Measurements from ENCODE around the gene MACROD2.

MACROD2 gene

DNA sequence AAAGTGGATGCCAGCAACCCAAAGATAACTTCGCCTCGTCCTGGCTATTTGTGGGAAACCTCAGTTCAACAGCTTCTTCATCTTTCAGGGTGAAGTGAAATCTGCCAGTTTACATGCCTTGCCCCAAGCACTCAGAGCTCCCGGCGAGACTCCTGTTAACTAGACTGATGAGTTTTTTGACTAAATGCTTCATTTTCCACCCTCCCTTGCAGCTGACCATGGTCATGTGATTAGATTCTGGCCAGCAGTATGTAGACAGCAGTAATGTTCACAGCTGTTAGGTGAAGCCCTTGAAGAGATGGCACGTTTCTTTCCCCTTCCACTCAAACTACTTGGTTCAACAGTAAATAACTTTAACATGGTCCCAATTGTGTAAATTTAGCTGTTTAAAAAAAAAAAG lies 1060.9 kb downstream of the MACROD2 start:
- DNase-seq (ENCODE audit: extremely low read depth, insufficient read length), result no peak
- no peaks in the 10 kb centered on the region for H3K36me3 ChIP-seq (ENCODE audit: control insufficient read depth, insufficient read depth, low read length)
- no peaks in the 10 kb centered on the region for H3K27me3 ChIP-seq (replicated peaks; ENCODE audit: control insufficient read depth, insufficient read depth, low read length)
- TF ChIP-seq, protein P1, sequence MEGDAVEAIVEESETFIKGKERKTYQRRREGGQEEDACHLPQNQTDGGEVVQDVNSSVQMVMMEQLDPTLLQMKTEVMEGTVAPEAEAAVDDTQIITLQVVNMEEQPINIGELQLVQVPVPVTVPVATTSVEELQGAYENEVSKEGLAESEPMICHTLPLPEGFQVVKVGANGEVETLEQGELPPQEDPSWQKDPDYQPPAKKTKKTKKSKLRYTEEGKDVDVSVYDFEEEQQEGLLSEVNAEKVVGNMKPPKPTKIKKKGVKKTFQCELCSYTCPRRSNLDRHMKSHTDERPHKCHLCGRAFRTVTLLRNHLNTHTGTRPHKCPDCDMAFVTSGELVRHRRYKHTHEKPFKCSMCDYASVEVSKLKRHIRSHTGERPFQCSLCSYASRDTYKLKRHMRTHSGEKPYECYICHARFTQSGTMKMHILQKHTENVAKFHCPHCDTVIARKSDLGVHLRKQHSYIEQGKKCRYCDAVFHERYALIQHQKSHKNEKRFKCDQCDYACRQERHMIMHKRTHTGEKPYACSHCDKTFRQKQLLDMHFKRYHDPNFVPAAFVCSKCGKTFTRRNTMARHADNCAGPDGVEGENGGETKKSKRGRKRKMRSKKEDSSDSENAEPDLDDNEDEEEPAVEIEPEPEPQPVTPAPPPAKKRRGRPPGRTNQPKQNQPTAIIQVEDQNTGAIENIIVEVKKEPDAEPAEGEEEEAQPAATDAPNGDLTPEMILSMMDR (IDR thresholded peaks at IDR 0.05; ENCODE audit: insufficient read depth, low read length, poor library complexity, severe bottlenecking), result no peak
- no peak overlapping the region for H3K4me3 ChIP-seq (replicated peaks; ENCODE audit: low read depth, low read length)

DNA sequence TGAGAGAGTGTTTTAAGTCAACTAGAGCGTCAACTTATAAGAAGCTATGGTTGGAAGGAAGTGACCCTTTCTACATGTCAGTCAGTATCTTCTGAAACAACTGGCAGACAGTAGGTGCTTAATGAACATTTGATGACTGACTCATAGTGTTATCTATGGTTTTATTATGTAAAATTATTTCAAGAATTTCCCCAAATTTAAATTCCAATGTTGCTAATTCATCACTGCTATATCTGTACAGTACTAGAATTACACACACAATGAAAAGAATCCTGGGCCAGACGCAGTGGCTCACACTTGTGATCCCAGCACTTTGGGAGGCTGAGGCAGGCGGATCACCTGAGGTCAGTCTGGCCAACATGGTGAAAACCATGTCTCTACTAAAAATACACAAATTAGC lies 1063.5 kb downstream of the MACROD2 start:
- TF ChIP-seq, protein P1 (IDR thresholded peaks at IDR 0.05; ENCODE audit: insufficient read depth, low read length, poor library complexity, severe bottlenecking), result no peak
- Histone ChIP-seq H3K36me3 (ENCODE audit: control insufficient read depth, insufficient read depth, low read length) (no peaks in the 10 kb centered on the region), H3K27me3 (replicated peaks; ENCODE audit: control insufficient read depth, insufficient read depth, low read length) (no peaks in the 10 kb centered on the region), H3K4me3 (replicated peaks; ENCODE audit: low read depth, low read length) (no peak overlapping the region)
- no peak for DNase-seq (ENCODE audit: extremely low read depth, insufficient read length)

DNA sequence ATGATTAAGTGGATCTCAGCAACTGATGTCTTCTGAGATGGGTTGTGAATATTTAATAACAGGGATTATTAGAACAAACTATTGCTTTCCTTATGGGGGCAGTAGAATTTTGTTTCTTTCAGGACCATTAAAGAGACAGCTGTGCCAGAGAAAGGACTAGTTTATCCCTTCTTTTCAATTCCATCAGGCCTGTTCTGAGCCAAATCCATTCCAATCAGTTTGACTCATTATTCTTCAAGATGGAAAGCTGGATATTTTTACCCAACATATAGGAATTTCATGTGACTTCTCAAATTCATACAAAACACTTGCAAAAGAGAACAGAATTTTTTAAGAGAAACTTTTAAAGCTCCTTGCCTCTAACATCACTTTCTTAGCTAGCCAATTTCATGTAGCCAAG lies 1064.1 kb downstream of the MACROD2 start:
- TF ChIP-seq, protein P1 (IDR thresholded peaks at IDR 0.05; ENCODE audit: insufficient read depth, low read length, poor library complexity, severe bottlenecking), result no peak
- Histone ChIP-seq H3K4me3 (replicated peaks; ENCODE audit: low read depth, low read length) (no peak overlapping the region), H3K27me3 (replicated peaks; ENCODE audit: control insufficient read depth, insufficient read depth, low read length) (no peaks in the 10 kb centered on the region), H3K36me3 (ENCODE audit: control insufficient read depth, insufficient read depth, low read length) (no peaks in the 10 kb centered on the region)
- no peak for DNase-seq (ENCODE audit: extremely low read depth, insufficient read length)

DNA sequence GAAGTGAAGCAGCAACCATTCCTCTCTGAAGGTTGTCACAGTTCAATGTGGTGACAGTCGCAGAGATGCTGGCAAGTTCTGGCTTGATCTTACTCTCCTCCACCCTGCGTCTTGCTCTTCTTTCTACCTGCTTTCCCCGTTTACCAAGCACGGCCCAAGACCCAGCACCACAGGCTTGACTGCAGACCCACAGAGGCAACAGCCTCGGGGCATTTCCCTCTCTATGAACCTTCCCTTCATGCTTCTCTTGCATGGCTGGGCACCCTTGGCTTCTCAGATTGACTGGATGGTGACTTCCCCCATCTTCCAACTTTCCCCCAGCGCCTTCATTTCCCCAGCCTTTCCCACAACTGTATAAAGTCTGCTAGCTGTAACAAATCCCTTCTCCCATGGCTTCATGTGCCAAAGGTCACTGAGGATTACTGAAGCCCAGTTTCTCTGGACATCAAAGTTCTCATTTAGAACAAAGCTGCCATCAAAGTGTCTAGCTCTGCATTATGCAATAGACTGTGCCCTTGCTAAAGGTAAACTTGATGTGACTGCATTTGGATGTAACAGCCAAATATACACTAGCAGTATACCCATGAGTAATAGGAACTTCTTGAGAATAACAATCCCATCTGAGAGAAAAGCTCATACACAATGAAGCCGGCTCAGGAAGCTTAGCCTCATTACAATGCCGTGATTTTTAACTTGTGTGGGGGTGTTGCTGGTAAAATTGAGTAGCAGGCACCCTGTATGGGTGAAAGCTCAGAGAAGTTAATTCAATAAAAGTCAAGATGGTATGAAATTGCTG lies 1065.1 kb downstream of the MACROD2 start:
- TF ChIP-seq, protein P1 (IDR thresholded peaks at IDR 0.05; ENCODE audit: insufficient read depth, low read length, poor library complexity, severe bottlenecking), result no peak
- no peak overlapping the region for H3K4me3 ChIP-seq (replicated peaks; ENCODE audit: low read depth, low read length)

DNA sequence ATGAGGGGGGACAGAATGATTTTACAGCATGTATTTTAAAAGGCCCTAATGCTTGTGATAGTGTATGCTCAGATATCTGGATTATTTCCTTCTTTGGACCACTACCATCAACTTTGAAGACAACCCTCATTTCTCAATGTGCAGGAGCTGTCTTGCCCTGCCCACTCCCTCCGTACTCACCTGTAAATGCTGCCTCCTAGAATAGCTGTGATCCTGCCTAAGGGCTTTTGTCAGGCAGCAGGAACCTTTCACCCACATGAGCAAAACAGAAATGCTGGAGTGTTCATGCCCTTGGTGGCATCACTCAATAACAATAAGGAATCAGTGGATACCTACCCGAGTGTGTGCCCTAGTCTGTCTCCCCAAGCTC lies 1065.7 kb downstream of the MACROD2 start:
- TF ChIP-seq, protein P1 (IDR thresholded peaks at IDR 0.05; ENCODE audit: insufficient read depth, low read length, poor library complexity, severe bottlenecking), result no peak
- DNase-seq (ENCODE audit: extremely low read depth, insufficient read length), result no peak

More for the DNA sequence above, 1065.1 kb downstream of the MACROD2 start:
- Histone ChIP-seq H3K36me3 (ENCODE audit: control insufficient read depth, insufficient read depth, low read length) (no peaks in the 10 kb centered on the region), H3K27me3 (replicated peaks; ENCODE audit: control insufficient read depth, insufficient read depth, low read length) (no peaks in the 10 kb centered on the region)
- no peak for DNase-seq (ENCODE audit: extremely low read depth, insufficient read length)

More for the DNA sequence above, 1065.7 kb downstream of the MACROD2 start:
- H3K36me3 ChIP-seq (ENCODE audit: control insufficient read depth, insufficient read depth, low read length), result no peaks in the 10 kb centered on the region
- H3K4me3 ChIP-seq (replicated peaks; ENCODE audit: low read depth, low read length), result no peak overlapping the region
- H3K27me3 ChIP-seq (replicated peaks; ENCODE audit: control insufficient read depth, insufficient read depth, low read length), result no peaks in the 10 kb centered on the region

Data from GM06990 (cell line).